H9 (cell line): ENCODE data around the gene F7. TPM values are rescaled to one million over a fixed set of nuclear protein-coding genes. Genes with fewer than 3 reads are reported as not detected.

Source experiments
- DNase-seq: peaks from one replicate; pipeline ENCODE4 v3.0.0-alpha.2; 2017
- H2AFZ ChIP-seq: one replicate; pipeline ENCODE4 v1.6.1; 2013; ENCODE audit warnings: mild to moderate bottlenecking, low read length, control low read depth, moderate library complexity
- H2AK5ac ChIP-seq: 2 replicates; pipeline ENCODE4 v1.6.1; 2013; ENCODE audit warnings: low read length, control low read depth, mixed read lengths; ENCODE audit not compliant: insufficient read length
- H2BK120ac ChIP-seq: one replicate; pipeline ENCODE4 v1.6.1; 2013; ENCODE audit warnings: low read depth, mild to moderate bottlenecking, low read length, control low read depth, inconsistent platforms; ENCODE audit not compliant: poor library complexity, severe bottlenecking
- H2BK12ac ChIP-seq: 2 replicates; pipeline ENCODE4 v1.6.1; 2013; ENCODE audit warnings: low read length, control low read depth, mixed read lengths, low read depth; ENCODE audit not compliant: insufficient read length
- H2BK15ac ChIP-seq: 2 replicates; pipeline ENCODE4 v1.6.1; 2013; ENCODE audit warnings: low read depth, low read length, control low read depth
- H2BK20ac ChIP-seq: one replicate; pipeline ENCODE4 v1.6.1; 2013; ENCODE audit warnings: low read depth, mild to moderate bottlenecking, low read length, control low read depth, inconsistent platforms; ENCODE audit not compliant: poor library complexity, severe bottlenecking
- H2BK5ac ChIP-seq: 2 replicates; pipeline ENCODE4 v1.6.1; 2013; ENCODE audit warnings: low read length, control low read depth, mixed read lengths; ENCODE audit not compliant: insufficient read length
- H3K14ac ChIP-seq: 2 replicates; pipeline ENCODE4 v1.6.1; 2013; ENCODE audit warnings: low read length, control low read depth; ENCODE audit not compliant: insufficient read depth
- H3K18ac ChIP-seq: 2 replicates; pipeline ENCODE4 v1.6.1; 2013; ENCODE audit warnings: low read depth, mild to moderate bottlenecking, mixed read lengths, low read length, control low read depth; ENCODE audit not compliant: insufficient read length
- H3K23ac ChIP-seq: 2 replicates; pipeline ENCODE4 v1.6.1; 2013; ENCODE audit warnings: low read length, control low read depth, mixed read lengths, low read depth; ENCODE audit not compliant: insufficient read length
- H3K23me2 ChIP-seq: 2 replicates; pipeline ENCODE4 v1.6.1; 2013; ENCODE audit warnings: low read depth, mild to moderate bottlenecking, mixed read lengths, low read length, control low read depth; ENCODE audit not compliant: insufficient read length, poor library complexity, severe bottlenecking
- H3K27ac ChIP-seq: 2 replicates; pipeline ENCODE4 v1.5.1; 2013; ENCODE audit warnings: low read length, control low read depth, mixed read lengths, low read depth; ENCODE audit not compliant: insufficient read length
- H3K27me3 ChIP-seq: 2 replicates; pipeline ENCODE4 v1.6.1; 2013; ENCODE audit warnings: low read length, control low read depth, inconsistent platforms; ENCODE audit not compliant: insufficient read depth
- H3K4ac ChIP-seq: 2 replicates; pipeline ENCODE4 v1.6.1; 2013; ENCODE audit warnings: low read depth, mild to moderate bottlenecking, control low read depth, inconsistent platforms, low read length, moderate library complexity
- H3K4me1 ChIP-seq: 2 replicates; pipeline ENCODE4 v1.6.1; 2013; ENCODE audit warnings: low read length, control low read depth, inconsistent platforms; ENCODE audit not compliant: insufficient read depth
- H3K4me2 ChIP-seq: 2 replicates; pipeline ENCODE4 v1.6.1; 2013; ENCODE audit warnings: low read length, control low read depth, mixed read lengths; ENCODE audit not compliant: insufficient read length, insufficient read depth
- H3K56ac ChIP-seq: 2 replicates; pipeline ENCODE4 v1.6.1; 2013; ENCODE audit warnings: low read depth, mild to moderate bottlenecking, mixed read lengths, low read length, control low read depth; ENCODE audit not compliant: insufficient read length
- H3K79me1 ChIP-seq: 2 replicates; pipeline ENCODE4 v1.6.1; 2013; ENCODE audit warnings: low read depth, mild to moderate bottlenecking, moderate library complexity, low read length, control low read depth, inconsistent platforms; ENCODE audit not compliant: insufficient read depth, poor library complexity, severe bottlenecking
- H3K79me2 ChIP-seq: 2 replicates; pipeline ENCODE4 v1.6.1; 2013; ENCODE audit warnings: low read length, control low read depth, inconsistent platforms; ENCODE audit not compliant: insufficient read depth
- H3K9ac ChIP-seq: 2 replicates; pipeline ENCODE4 v1.6.1; 2013; ENCODE audit warnings: low read length, control low read depth, mixed read lengths; ENCODE audit not compliant: insufficient read length; ENCODE audit errors: extremely low read depth
- H3K9me3 ChIP-seq: one replicate; pipeline ENCODE4 v1.6.1; 2013; ENCODE audit warnings: low read depth, low read length, inconsistent platforms; ENCODE audit not compliant: control insufficient read depth
- H3T11ph ChIP-seq: one replicate; pipeline ENCODE4 v1.6.1; 2013; ENCODE audit warnings: mild to moderate bottlenecking, low read length, control low read depth, inconsistent platforms
- H4K20me1 ChIP-seq: one replicate; pipeline ENCODE4 v1.6.1; 2013; ENCODE audit not compliant: control insufficient read depth, insufficient read length, insufficient read depth
- H4K5ac ChIP-seq: 2 replicates; pipeline ENCODE4 v1.6.1; 2013; ENCODE audit warnings: low read depth, mild to moderate bottlenecking, mixed read lengths, low read length, control low read depth; ENCODE audit not compliant: insufficient read length
- H4K8ac ChIP-seq: replicated peaks from 2 replicates; pipeline ENCODE4 v1.6.1; 2013; ENCODE audit warnings: low read length, control low read depth, mixed read lengths, low read depth; ENCODE audit not compliant: insufficient read length
- H4K91ac ChIP-seq: 2 replicates; pipeline ENCODE4 v1.6.1; 2013; ENCODE audit warnings: low read depth, mild to moderate bottlenecking, moderate library complexity, mixed read lengths, low read length, control low read depth; ENCODE audit not compliant: insufficient read length
- H3K27ac Mint-ChIP-seq, 3 experiments: 2 replicates in 2 of 3; 3 replicates in 1 of 3; pipeline ENCODE4 v1.8.0; 2020 to 2021; ENCODE audit warnings: mixed read lengths in 3 of 3, mild to moderate bottlenecking in 1 of 3, moderate library complexity in 1 of 3
- H3K27me3 Mint-ChIP-seq: 2 replicates; pipeline ENCODE4 v1.8.0; 2021; ENCODE audit warnings: low read depth, mild to moderate bottlenecking, moderate library complexity, mixed read lengths
- H3K36me3 Mint-ChIP-seq, 3 experiments: 2 replicates in 2 of 3; 3 replicates in 1 of 3; pipeline ENCODE4 v1.8.0; 2020 to 2021; ENCODE audit warnings: low read depth in 3 of 3, mixed read lengths in 3 of 3; ENCODE audit not compliant: insufficient read depth in 1 of 3
- H3K4me1 Mint-ChIP-seq, 2 experiments: 2 replicates each; pipeline ENCODE4 v1.8.0; 2020; ENCODE audit warnings: mixed read lengths in 2 of 2
- H3K4me3 Mint-ChIP-seq, 2 experiments: 2 replicates in 1 of 2; 3 replicates in 1 of 2; pipeline ENCODE4 v1.8.0; 2020 to 2021; ENCODE audit warnings: mild to moderate bottlenecking in 2 of 2, mixed read lengths in 2 of 2, moderate library complexity in 1 of 2
- H3K9me3 Mint-ChIP-seq, 2 experiments: 2 replicates in 1 of 2; 3 replicates in 1 of 2; pipeline ENCODE4 v1.8.0; 2020; ENCODE audit warnings: mild to moderate bottlenecking in 2 of 2, mixed read lengths in 2 of 2, moderate library complexity in 1 of 2
- CTCF ChIP-seq: fragments of 200-600 bp; sonication (generic); conservative IDR thresholded peaks from 3 replicates; pipeline ENCODE4 v1.8.0; 2021; ENCODE audit warnings: antibody characterized with exemption, mild to moderate bottlenecking
- WGBS: extraction: QIAGEN DNeasy Blood & Tissue Kit; methylation state at CpG from one replicate; pipeline ENCODE4 v1.1.7; 2013; ENCODE audit warnings: missing lambda C conversion rate, low lambda C conversion rate, mixed read lengths; ENCODE audit not compliant: insufficient read length; ENCODE audit errors: extremely low coverage; 5-methylcytosine and 5-hydroxymethylcytosine counted together
- total RNA-seq: library from RNA; stranded (reverse); gene quantifications from 2 replicates; pipeline ENCODE4 v1.2.1, GENCODE V29; 2021

Gene F7
- total RNA-seq, 1 experiment from 2014 or later = 0.81 TPM

- no peaks in the 10 kb centered on the region for H3K4me1 ChIP-seq
- H3K4me2 ChIP-seq = no peak overlapping the region
- H4K5ac ChIP-seq = no peak overlapping the region
- no peaks in the 10 kb centered on the region for H4K20me1 ChIP-seq
- no peak overlapping the region for H3K27ac ChIP-seq
- no peaks in the 10 kb centered on the region for H3K9me3 Mint-ChIP-seq
- H2BK15ac ChIP-seq = no peak overlapping the region
- H2BK20ac ChIP-seq = no peak overlapping the region
- H3K23ac ChIP-seq = no peak overlapping the region
- no CpG with 5 or more reads among the region's 52 CpGs for WGBS
- H4K91ac ChIP-seq = no peak overlapping the region
- no peak overlapping the region for H3K4me3 Mint-ChIP-seq
- H2BK5ac ChIP-seq = no peak overlapping the region
- H3K14ac ChIP-seq = no peak overlapping the region
- no peak overlapping the region for H3K56ac ChIP-seq
- no peaks in the 10 kb centered on the region for H3K79me1 ChIP-seq
- no peaks in the 10 kb centered on the region for H3K27me3 ChIP-seq
- H3K18ac ChIP-seq = no peak overlapping the region
- no peak overlapping the region for H4K8ac ChIP-seq
- H2AK5ac ChIP-seq = no peak overlapping the region
- H3K27ac Mint-ChIP-seq = peak overlapping the region in 1 of 3 experiments; percentile 72; a peak in 1 of 7 replicates
- H3K9me3 ChIP-seq = no peaks in the 10 kb centered on the region
- peaks cover 6 to 9% of the 10 kb centered on the region in 2 experiments for H3K4me1 Mint-ChIP-seq
- H3T11ph ChIP-seq = no peak overlapping the region
- H3K9ac ChIP-seq = no peak overlapping the region
- no peaks in the 10 kb centered on the region; the same call in none of the 2 replicates for H3K27me3 Mint-ChIP-seq
- no peak overlapping the region for H2BK12ac ChIP-seq
- no peaks in the 10 kb centered on the region for H3K23me2 ChIP-seq
- no peak for DNase-seq
- no peak for TF ChIP-seq CTCF
- no peak overlapping the region for H2BK120ac ChIP-seq
- H2AFZ ChIP-seq = no peak overlapping the region
- H3K36me3 Mint-ChIP-seq = no peaks in the 10 kb centered on the region; a peak in 1 of 7 replicates
- no peaks in the 10 kb centered on the region for H3K79me2 ChIP-seq
- H3K4ac ChIP-seq = no peak overlapping the region
Measured at GRCh38 chr13:113096745-113097305, 8.8 kb upstream of the F7 start.
